KOPT-K1 (cell line): ENCODE data around the gene PPP2R5C.

Experiments
- H3K27ac ChIP-seq: fragments of 200-600 bp; sonication (generic); 2 replicates; pipeline ENCODE4 v1.5.1; 2016; ENCODE audit warnings: antibody characterized with exemption, mild to moderate bottlenecking, low read depth, low read length; ENCODE audit not compliant: poor library complexity, severe bottlenecking
- H3K36me3 ChIP-seq: fragments of 200-600 bp; sonication (generic); 2 replicates; pipeline ENCODE4 v1.5.1; 2017; ENCODE audit warnings: antibody characterized with exemption, mild to moderate bottlenecking, low read length, moderate library complexity; ENCODE audit not compliant: insufficient read depth
- H3K9me3 ChIP-seq: fragments of 200-600 bp; sonication (generic); 2 replicates; pipeline ENCODE4 v1.5.1; 2017; ENCODE audit warnings: antibody characterized with exemption, low read length, mild to moderate bottlenecking; ENCODE audit not compliant: insufficient read depth, poor library complexity, severe bottlenecking

Gene PPP2R5C

GRCh38 chr14:101823066-101823465, 61.6 kb downstream of the PPP2R5C start:
- H3K27ac ChIP-seq, result peak overlapping the region; percentile 71
- peaks cover 4% of the 10 kb centered on the region for H3K9me3 ChIP-seq
- peaks cover 42% of the 10 kb centered on the region for H3K36me3 ChIP-seq

- Histone ChIP-seq H3K27ac (peak overlapping the region; percentile 71), H3K36me3 (peaks cover 48% of the 10 kb centered on the region), H3K9me3 (peaks cover 4% of the 10 kb centered on the region)
Measured at GRCh38 chr14:101823511-101824120, 62.1 kb downstream of the PPP2R5C start.

- Histone ChIP-seq H3K27ac (peak overlapping the region; percentile 71), H3K36me3 (peaks cover 49% of the 10 kb centered on the region), H3K9me3 (peaks cover 4% of the 10 kb centered on the region)
Measured at GRCh38 chr14:101824339-101824727, 62.8 kb downstream of the PPP2R5C start.

GRCh38 chr14:101825797-101826196, 64.3 kb downstream of the PPP2R5C start:
- Histone ChIP-seq H3K9me3 (peaks cover 4% of the 10 kb centered on the region), H3K36me3 (peaks cover 51% of the 10 kb centered on the region), H3K27ac (peak overlapping the region; percentile 71)

- Histone ChIP-seq H3K27ac (no peak overlapping the region), H3K36me3 (peaks cover 53% of the 10 kb centered on the region), H3K9me3 (peaks cover 4% of the 10 kb centered on the region)
Measured at GRCh38 chr14:101826351-101826750, 64.8 kb downstream of the PPP2R5C start.

GRCh38 chr14:101827286-101827685, 65.8 kb downstream of the PPP2R5C start:
- Histone ChIP-seq H3K36me3 (peaks cover 62% of the 10 kb centered on the region), H3K9me3 (peaks cover 4% of the 10 kb centered on the region), H3K27ac (no peak overlapping the region)

GRCh38 chr14:101828046-101828445, 66.5 kb downstream of the PPP2R5C start:
- no peak overlapping the region for H3K27ac ChIP-seq
- peaks cover 4% of the 10 kb centered on the region for H3K9me3 ChIP-seq
- peaks cover 69% of the 10 kb centered on the region for H3K36me3 ChIP-seq

- Histone ChIP-seq H3K36me3 (peaks cover 80% of the 10 kb centered on the region), H3K9me3 (peaks cover 4% of the 10 kb centered on the region), H3K27ac (no peak overlapping the region)
Measured at GRCh38 chr14:101830271-101830670, 68.8 kb downstream of the PPP2R5C start.

GRCh38 chr14:101833045-101833444, 71.5 kb downstream of the PPP2R5C start:
- Histone ChIP-seq H3K36me3 (peaks cover 62% of the 10 kb centered on the region), H3K9me3 (no peaks in the 10 kb centered on the region), H3K27ac (no peak overlapping the region)

GRCh38 chr14:101834397-101834796, 72.9 kb downstream of the PPP2R5C start:
- Histone ChIP-seq H3K36me3 (peaks cover 48% of the 10 kb centered on the region), H3K9me3 (no peaks in the 10 kb centered on the region), H3K27ac (no peak overlapping the region)

- H3K9me3 ChIP-seq, result no peaks in the 10 kb centered on the region
- peaks cover 42% of the 10 kb centered on the region for H3K36me3 ChIP-seq
- no peak overlapping the region for H3K27ac ChIP-seq
Measured at GRCh38 chr14:101834800-101835547, 73.5 kb downstream of the PPP2R5C start.

GRCh38 chr14:101835566-101835965, 74.1 kb downstream of the PPP2R5C start:
- H3K36me3 ChIP-seq, result peaks cover 36% of the 10 kb centered on the region
- no peaks in the 10 kb centered on the region for H3K9me3 ChIP-seq
- no peak overlapping the region for H3K27ac ChIP-seq

- Histone ChIP-seq H3K36me3 (peaks cover 33% of the 10 kb centered on the region), H3K27ac (no peak overlapping the region), H3K9me3 (no peaks in the 10 kb centered on the region)
Measured at GRCh38 chr14:101836135-101836534, 74.6 kb downstream of the PPP2R5C start.

GRCh38 chr14:101838476-101838875, 77.0 kb downstream of the PPP2R5C start:
- peaks cover 11% of the 10 kb centered on the region; the same call in 1 of the 2 replicates for H3K36me3 ChIP-seq
- H3K9me3 ChIP-seq, result no peaks in the 10 kb centered on the region
- H3K27ac ChIP-seq, result no peak overlapping the region

GRCh38 chr14:101839236-101839635, 77.7 kb downstream of the PPP2R5C start:
- peaks cover 15% of the 10 kb centered on the region for H3K36me3 ChIP-seq
- peak overlapping the region; percentile 33 for H3K27ac ChIP-seq
- H3K9me3 ChIP-seq, result no peaks in the 10 kb centered on the region

GRCh38 chr14:101839661-101840060, 78.2 kb downstream of the PPP2R5C start:
- H3K9me3 ChIP-seq, result no peaks in the 10 kb centered on the region
- H3K36me3 ChIP-seq, result peaks cover 19% of the 10 kb centered on the region
- peak overlapping the region; percentile 33 for H3K27ac ChIP-seq
